ENCODE measurements around the gene SUOX.

The SUOX gene

GRCh38 chr12:56018356-56018755 is 21.3 kb downstream of the SUOX start:
- Mint-ChIP-seq H3K27me3 (peaks cover 0 to 7% of the 10 kb centered on the region in 2 donors), H3K4me3 (no peak overlapping the region), H3K27ac (no peak overlapping the region), H3K9me3 (no peaks in the 10 kb centered on the region), H3K4me1 (peaks cover 11 to 20% of the 10 kb centered on the region in 2 donors), H3K36me3 (peaks cover 0 to 2% of the 10 kb centered on the region in 2 donors)
- no peak for ATAC-seq (replicated peaks)
- no peak for DNase-seq

GRCh38 chr12:56020423-56021184 is 23.5 kb downstream of the SUOX start, which contains the start of gene IKZF4:
Gene IKZF4 (plus strand): TSS chr12:56021043. CDS start chr12:56021494, 451 bp downstream.
- H3K27me3 Mint-ChIP-seq: peaks cover 0 to 7% of the 10 kb centered on the region in 2 donors
- peaks cover 11 to 20% of the 10 kb centered on the region in 2 donors for H3K4me1 Mint-ChIP-seq
- DNase-seq: no peak
- peak; percentile 69 to 76 for ATAC-seq (replicated peaks)
- H3K27ac Mint-ChIP-seq: peak within 1 kb of the TSS; percentile 68
- no peaks in the 10 kb centered on the region for H3K9me3 Mint-ChIP-seq
- H3K4me3 Mint-ChIP-seq: peak within 1 kb of the TSS; percentile 83
- H3K36me3 Mint-ChIP-seq: no peaks in the 10 kb centered on the region

GRCh38 chr12:56021889-56022497 is 24.9 kb downstream of the SUOX start:
- Mint-ChIP-seq H3K27ac (no peak overlapping the region), H3K36me3 (no peaks in the 10 kb centered on the region), H3K4me1 (peaks cover 11 to 20% of the 10 kb centered on the region in 2 donors), H3K4me3 (peak overlapping the region in 1 of 2 donors; percentile 83), H3K9me3 (no peaks in the 10 kb centered on the region), H3K27me3 (peaks cover 0 to 7% of the 10 kb centered on the region in 2 donors)
- DNase-seq (no peak), ATAC-seq (replicated peaks) (peak in 1 of 2 donors; percentile 45)

GRCh38 chr12:56028511-56029165 is 31.6 kb downstream of the SUOX start:
- H3K36me3 Mint-ChIP-seq: peaks cover 9 to 25% of the 10 kb centered on the region in 2 donors
- H3K4me3 Mint-ChIP-seq: no peak overlapping the region
- ATAC-seq (replicated peaks): no peak
- peaks cover 3 to 5% of the 10 kb centered on the region in 2 donors for H3K4me1 Mint-ChIP-seq
- no peaks in the 10 kb centered on the region for H3K27me3 Mint-ChIP-seq
- no peak for DNase-seq
- H3K27ac Mint-ChIP-seq: no peak overlapping the region
- no peaks in the 10 kb centered on the region for H3K9me3 Mint-ChIP-seq

GRCh38 chr12:56029166-56029519 is 32.1 kb downstream of the SUOX start:
- H3K27me3 Mint-ChIP-seq: no peaks in the 10 kb centered on the region
- ATAC-seq (replicated peaks): no peak
- H3K36me3 Mint-ChIP-seq: peaks cover 9 to 25% of the 10 kb centered on the region in 2 donors
- H3K27ac Mint-ChIP-seq: no peak overlapping the region
- H3K4me3 Mint-ChIP-seq: no peak overlapping the region
- no peak for DNase-seq
- H3K9me3 Mint-ChIP-seq: no peaks in the 10 kb centered on the region
- H3K4me1 Mint-ChIP-seq: peaks cover 3 to 5% of the 10 kb centered on the region in 2 donors

GRCh38 chr12:56029666-56030293 is 32.7 kb downstream of the SUOX start:
- no peaks in the 10 kb centered on the region for H3K9me3 Mint-ChIP-seq
- peaks cover 3 to 5% of the 10 kb centered on the region in 2 donors for H3K4me1 Mint-ChIP-seq
- peak; percentile 18 for DNase-seq
- peak; percentile 70 to 81 for ATAC-seq (replicated peaks)
- H3K36me3 Mint-ChIP-seq: peaks cover 9 to 31% of the 10 kb centered on the region in 2 donors
- H3K27ac Mint-ChIP-seq: no peak overlapping the region
- no peak overlapping the region for H3K4me3 Mint-ChIP-seq
- H3K27me3 Mint-ChIP-seq: no peaks in the 10 kb centered on the region

- H3K9me3 Mint-ChIP-seq: no peaks in the 10 kb centered on the region
- DNase-seq (no peak), ATAC-seq (replicated peaks) (no peak)
- H3K27ac Mint-ChIP-seq: peak overlapping the region; percentile 26
- H3K27me3 Mint-ChIP-seq: no peaks in the 10 kb centered on the region
- H3K4me3 Mint-ChIP-seq: no peak overlapping the region
- H3K4me1 Mint-ChIP-seq: peaks cover 3 to 5% of the 10 kb centered on the region in 2 donors
- peaks cover 15 to 44% of the 10 kb centered on the region in 2 donors for H3K36me3 Mint-ChIP-seq
Measured at GRCh38 chr12:56031987-56032386, 34.9 kb downstream of the SUOX start.

GRCh38 chr12:56034586-56035332 is 37.7 kb downstream of the SUOX start:
- no peak for DNase-seq
- H3K27me3 Mint-ChIP-seq: no peaks in the 10 kb centered on the region
- ATAC-seq (replicated peaks): no peak
- H3K27ac Mint-ChIP-seq: peak overlapping the region; percentile 37
- H3K9me3 Mint-ChIP-seq: no peaks in the 10 kb centered on the region
- peaks cover 3 to 5% of the 10 kb centered on the region in 2 donors for H3K4me1 Mint-ChIP-seq
- H3K4me3 Mint-ChIP-seq: no peak overlapping the region
- H3K36me3 Mint-ChIP-seq: peaks cover 8 to 35% of the 10 kb centered on the region in 2 donors

- Mint-ChIP-seq H3K4me1 (peaks cover 1 to 3% of the 10 kb centered on the region in 2 donors), H3K4me3 (no peak overlapping the region)
Measured at GRCh38 chr12:56037161-56037560, 40.1 kb downstream of the SUOX start.

GRCh38 chr12:56038022-56038655 is 41.1 kb downstream of the SUOX start:
- no peak overlapping the region for H3K27ac Mint-ChIP-seq
- no peaks in the 10 kb centered on the region for H3K9me3 Mint-ChIP-seq
- peaks cover 17 to 37% of the 10 kb centered on the region in 2 donors for H3K36me3 Mint-ChIP-seq
- no peaks in the 10 kb centered on the region for H3K27me3 Mint-ChIP-seq
- peaks cover 7% of the 10 kb centered on the region in 2 donors for H3K4me1 Mint-ChIP-seq
- H3K4me3 Mint-ChIP-seq: no peak overlapping the region
- no peak for ATAC-seq (replicated peaks)
- no peak for DNase-seq

More at GRCh38 chr12:56037161-56037560, 40.1 kb downstream of the SUOX start:
- no peak for DNase-seq
- Mint-ChIP-seq H3K9me3 (no peaks in the 10 kb centered on the region), H3K27ac (no peak overlapping the region), H3K36me3 (peaks cover 11 to 36% of the 10 kb centered on the region in 2 donors), H3K27me3 (no peaks in the 10 kb centered on the region)
- no peak for ATAC-seq (replicated peaks)

- DNase-seq: no peak
- Mint-ChIP-seq H3K27ac (no peak overlapping the region), H3K9me3 (no peaks in the 10 kb centered on the region), H3K4me3 (no peak overlapping the region), H3K4me1 (peaks cover 13 to 17% of the 10 kb centered on the region in 2 donors), H3K36me3 (peaks cover 27 to 37% of the 10 kb centered on the region in 2 donors), H3K27me3 (no peaks in the 10 kb centered on the region)
- no peak for ATAC-seq (replicated peaks)
Measured at GRCh38 chr12:56040151-56040550, 43.1 kb downstream of the SUOX start.

GRCh38 chr12:56040963-56041551 is 44.0 kb downstream of the SUOX start:
- Mint-ChIP-seq H3K27ac (peak overlapping the region; percentile 90), H3K4me1 (peaks cover 14 to 19% of the 10 kb centered on the region in 2 donors), H3K4me3 (peak overlapping the region; percentile 92 to 94), H3K27me3 (no peaks in the 10 kb centered on the region), H3K36me3 (peaks cover 24 to 33% of the 10 kb centered on the region in 2 donors), H3K9me3 (no peaks in the 10 kb centered on the region)
- ATAC-seq (replicated peaks): peak; percentile 3 to 12
- DNase-seq: no peak

Data from stimulated activated naive B cell treated with anti-CD40 and anti-IgM and Interleukin-4, amounts not matched to agents 10 μg/mL and 1 μg/mL and 100 μg/mL, for 72 hours (primary cell).